ENCODE results near the gene PTTG1IP2.
"Not testable (repeated sequence)": the region's sequence is repeated elsewhere in the genome, so short reads cannot be mapped to it uniquely, and the experiment has no call there.

The PTTG1IP2 gene

DNA sequence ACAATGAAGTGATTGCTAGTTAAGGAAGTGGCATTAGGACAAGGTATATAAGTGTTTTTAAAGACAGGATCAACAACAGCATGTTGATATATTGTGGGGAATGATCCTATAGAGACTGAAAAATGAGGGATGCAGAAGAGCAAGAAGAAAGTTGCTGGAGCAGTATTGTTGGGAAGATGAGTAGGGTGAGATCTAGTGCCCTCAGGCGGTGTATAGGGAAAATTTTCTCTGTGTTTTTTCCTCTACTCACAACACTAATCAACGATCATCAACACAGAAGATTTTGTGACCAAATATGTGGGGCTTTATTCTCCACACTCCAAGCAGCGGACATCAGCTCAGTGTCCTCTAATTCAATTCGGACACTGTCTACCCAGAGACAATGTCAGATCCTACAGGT, 9.6 kb upstream of the PTTG1IP2 start:
- no peak for DNase-seq
- WGBS (ENCODE audit: insufficient coverage) = 96% methylated on average over 2 of the region's 4 CpGs
- Histone ChIP-seq H3K36me3 (ENCODE audit: control insufficient read depth in 4 of 4, insufficient read depth in 4 of 4, low read length in 3 of 4) (no peaks in the 10 kb centered on the region), H3K4me3 (ENCODE audit: control insufficient read depth in 1 of 7, extremely low read depth in 1 of 7, insufficient read depth in 4 of 7, low read depth in 2 of 7, low read length in 6 of 7) (no peak overlapping the region), H3K4me1 (ENCODE audit: control extremely low read depth in 1 of 4, control insufficient read depth in 4 of 4, insufficient read depth in 4 of 4, low read length in 3 of 4) (peaks cover 0 to 7% (median 1%) of the 10 kb centered on the region in 4 experiments), H3K27ac (ENCODE audit: insufficient read depth in 1 of 2, low read depth in 1 of 2, low read length in 2 of 2, poor library complexity in 1 of 2, severe bottlenecking in 2 of 2) (no peak overlapping the region), H3K9me3 (ENCODE audit: control extremely low read depth in 1 of 5, control insufficient read depth in 4 of 5, insufficient read depth in 2 of 5, low read depth in 1 of 5, low read length in 4 of 5) (peaks cover 0 to 10% (median 6%) of the 10 kb centered on the region in 5 experiments), H3K27me3 (replicated peaks in 2 of 5; ENCODE audit: control insufficient read depth in 4 of 5, insufficient read depth in 5 of 5, low read length in 4 of 5) (peaks cover 0 to 2% (median 0%) of the 10 kb centered on the region in 5 experiments)
- ChIA-PET CTCF (no interaction called here), POLR2A (no interaction called here)

DNA sequence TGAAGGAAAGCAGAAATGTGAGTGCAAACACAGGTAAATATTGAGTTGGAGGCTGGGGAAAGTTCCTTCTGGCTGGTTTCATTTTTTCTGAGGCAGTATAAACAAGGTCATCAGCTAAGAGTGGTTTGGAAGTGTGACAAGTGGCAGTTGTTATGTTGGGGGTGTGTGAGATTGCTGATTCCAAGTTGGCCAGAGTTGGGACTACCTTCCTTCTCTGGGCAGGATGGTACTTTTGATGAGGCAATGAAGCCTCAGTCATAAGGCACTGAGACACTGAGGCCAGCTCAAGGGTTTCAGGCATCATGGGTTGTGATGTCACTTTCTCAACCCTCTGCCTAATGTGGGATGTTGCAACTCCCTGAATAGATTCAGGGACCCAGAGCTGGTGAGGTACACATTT, 8.2 kb upstream of the PTTG1IP2 start:
- ChIA-PET POLR2A (no interaction called here), CTCF (no interaction called here)
- no peak overlapping the region for H3K27ac ChIP-seq (ENCODE audit: insufficient read depth in 1 of 2, low read depth in 1 of 2, low read length in 2 of 2, poor library complexity in 1 of 2, severe bottlenecking in 2 of 2)
- no peak overlapping the region for H3K4me3 ChIP-seq (ENCODE audit: control insufficient read depth in 1 of 7, extremely low read depth in 1 of 7, insufficient read depth in 4 of 7, low read depth in 2 of 7, low read length in 6 of 7)
- no peaks in the 10 kb centered on the region for H3K36me3 ChIP-seq (ENCODE audit: control insufficient read depth in 4 of 4, insufficient read depth in 4 of 4, low read length in 3 of 4)
- H3K27me3 ChIP-seq (replicated peaks in 2 of 5; ENCODE audit: control insufficient read depth in 4 of 5, insufficient read depth in 5 of 5, low read length in 4 of 5) = no peaks in the 10 kb centered on the region
- DNase-seq = no peak
- peaks cover 0 to 4% (median 1%) of the 10 kb centered on the region in 4 experiments for H3K4me1 ChIP-seq (ENCODE audit: control extremely low read depth in 1 of 4, control insufficient read depth in 4 of 4, insufficient read depth in 4 of 4, low read length in 3 of 4)
- H3K9me3 ChIP-seq (ENCODE audit: control extremely low read depth in 1 of 5, control insufficient read depth in 4 of 5, insufficient read depth in 2 of 5, low read depth in 1 of 5, low read length in 4 of 5) = peaks cover 0 to 15% (median 6%) of the 10 kb centered on the region in 5 experiments

DNA sequence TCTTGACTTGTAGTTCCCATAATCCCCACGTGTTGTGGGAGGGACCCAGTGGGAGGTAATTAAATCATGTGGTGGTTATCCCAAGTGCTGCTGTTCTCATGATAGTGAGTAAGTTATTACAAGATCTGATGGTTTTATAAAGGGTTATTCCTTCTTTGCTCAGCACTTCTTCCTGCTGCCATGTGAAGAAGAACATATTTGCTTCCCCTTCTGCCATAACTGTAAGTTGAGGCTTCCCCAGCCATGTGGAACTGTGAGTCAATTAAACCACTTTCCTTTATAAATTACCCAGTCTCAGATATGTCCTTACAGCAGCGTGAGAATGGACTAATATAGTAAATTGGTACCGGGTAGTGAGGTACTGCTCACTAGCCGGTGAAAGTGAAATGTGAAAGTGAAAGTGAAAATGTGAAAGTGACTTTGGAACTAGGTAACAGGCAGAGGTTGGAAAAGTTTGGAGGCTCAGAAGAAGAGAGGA, 6.2 kb upstream of the PTTG1IP2 start:
- H3K27ac ChIP-seq (ENCODE audit: insufficient read depth in 1 of 2, low read depth in 1 of 2, low read length in 2 of 2, poor library complexity in 1 of 2, severe bottlenecking in 2 of 2) = peak overlapping the region in 1 of 2 experiments; percentile 61
- CTCF ChIA-PET = not testable (repeated sequence)

DNA sequence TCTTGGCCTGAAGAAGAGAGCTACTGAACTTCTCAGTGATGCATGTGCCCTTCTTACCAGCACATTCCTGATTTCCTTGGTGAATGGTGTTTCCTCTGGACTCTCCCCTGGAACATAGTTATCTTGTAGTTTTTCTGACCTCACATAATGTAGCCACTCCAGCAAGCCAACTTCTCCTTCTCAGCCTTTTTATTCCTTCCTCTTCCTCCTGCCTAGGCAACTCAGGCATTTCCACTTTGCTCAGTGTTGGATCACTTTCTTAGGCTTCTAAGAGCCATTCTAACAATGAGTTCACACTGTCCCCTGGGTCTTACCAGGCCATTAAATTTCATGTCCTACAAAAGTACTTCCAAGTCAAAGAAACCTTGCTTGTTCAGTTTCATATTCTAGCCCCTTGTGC, 3.6 kb upstream of the PTTG1IP2 start:
- Histone ChIP-seq H3K36me3 (ENCODE audit: control insufficient read depth in 4 of 4, insufficient read depth in 4 of 4, low read length in 3 of 4) (no peaks in the 10 kb centered on the region), H3K4me3 (ENCODE audit: control insufficient read depth in 1 of 7, extremely low read depth in 1 of 7, insufficient read depth in 4 of 7, low read depth in 2 of 7, low read length in 6 of 7) (no peak overlapping the region), H3K27ac (ENCODE audit: insufficient read depth in 1 of 2, low read depth in 1 of 2, low read length in 2 of 2, poor library complexity in 1 of 2, severe bottlenecking in 2 of 2) (no peak overlapping the region), H3K27me3 (replicated peaks in 2 of 5; ENCODE audit: control insufficient read depth in 4 of 5, insufficient read depth in 5 of 5, low read length in 4 of 5) (no peaks in the 10 kb centered on the region), H3K4me1 (ENCODE audit: control extremely low read depth in 1 of 4, control insufficient read depth in 4 of 4, insufficient read depth in 4 of 4, low read length in 3 of 4) (peaks cover 0 to 4% (median 1%) of the 10 kb centered on the region in 4 experiments), H3K9me3 (ENCODE audit: control extremely low read depth in 1 of 5, control insufficient read depth in 4 of 5, insufficient read depth in 2 of 5, low read depth in 1 of 5, low read length in 4 of 5) (peaks cover 0 to 15% (median 6%) of the 10 kb centered on the region in 5 experiments)
- ChIA-PET POLR2A (no interaction called here), CTCF (no interaction called here)
- no peak for DNase-seq

More for the DNA sequence above, 6.2 kb upstream of the PTTG1IP2 start:
- Histone ChIP-seq H3K9me3 (ENCODE audit: control extremely low read depth in 1 of 5, control insufficient read depth in 4 of 5, insufficient read depth in 2 of 5, low read depth in 1 of 5, low read length in 4 of 5) (peaks cover 0 to 15% (median 6%) of the 10 kb centered on the region in 5 experiments), H3K4me3 (ENCODE audit: control insufficient read depth in 1 of 7, extremely low read depth in 1 of 7, insufficient read depth in 4 of 7, low read depth in 2 of 7, low read length in 6 of 7) (peak overlapping the region in 4 of 7 experiments; percentile 49 to 80 (median 66))
- H3K4me1 ChIP-seq (ENCODE audit: control extremely low read depth in 1 of 4, control insufficient read depth in 4 of 4, insufficient read depth in 4 of 4, low read length in 3 of 4); H3K36me3 ChIP-seq (ENCODE audit: control insufficient read depth in 4 of 4, insufficient read depth in 4 of 4, low read length in 3 of 4); POLR2A ChIA-PET; H3K27me3 ChIP-seq (replicated peaks in 2 of 5; ENCODE audit: control insufficient read depth in 4 of 5, insufficient read depth in 5 of 5, low read length in 4 of 5): not testable (repeated sequence)
- DNase-seq = peak; percentile 33 to 74 (median 66)
- WGBS (ENCODE audit: insufficient coverage) = 0% methylated on average over 2 of the region's 4 CpGs

DNA sequence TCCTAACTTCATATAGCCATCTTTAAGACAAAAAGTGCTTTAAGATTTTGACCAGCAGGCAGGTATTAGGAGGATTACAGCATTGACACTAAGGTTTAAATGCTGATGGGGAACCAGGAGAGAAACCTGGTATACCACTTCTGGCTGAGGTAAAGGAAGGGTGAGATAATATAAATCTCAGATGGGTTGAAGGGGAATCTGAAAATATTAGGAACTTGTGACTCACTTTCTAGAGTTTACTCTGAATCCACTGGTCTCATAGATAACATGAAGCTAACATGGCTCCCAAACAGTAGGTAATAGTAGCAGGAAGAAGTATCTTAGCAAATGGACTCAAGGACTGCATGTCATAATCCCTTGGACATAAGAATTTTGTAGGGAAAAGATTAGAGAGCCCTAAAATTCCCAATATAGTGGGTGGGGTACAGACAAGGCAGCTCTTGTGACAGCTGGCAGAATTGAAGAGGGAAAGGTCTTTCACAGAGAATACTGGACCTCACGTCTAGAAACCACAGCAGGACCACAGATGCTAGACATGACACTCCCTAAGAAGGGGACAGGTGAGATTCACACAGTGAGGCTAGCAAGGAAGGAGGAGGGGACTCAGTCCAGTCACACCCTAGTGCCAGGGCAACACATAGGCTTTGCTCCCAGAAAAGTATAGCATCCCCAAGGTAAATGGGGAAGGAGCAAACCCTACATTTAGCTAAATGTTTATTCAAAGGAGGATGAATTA, 3.5 kb downstream of the PTTG1IP2 start:
- Histone ChIP-seq H3K9me3 (ENCODE audit: control extremely low read depth in 1 of 5, control insufficient read depth in 4 of 5, insufficient read depth in 2 of 5, low read depth in 1 of 5, low read length in 4 of 5) (no peaks in the 10 kb centered on the region), H3K36me3 (ENCODE audit: control insufficient read depth in 4 of 4, insufficient read depth in 4 of 4, low read length in 3 of 4) (no peaks in the 10 kb centered on the region), H3K27ac (ENCODE audit: insufficient read depth in 1 of 2, low read depth in 1 of 2, low read length in 2 of 2, poor library complexity in 1 of 2, severe bottlenecking in 2 of 2) (no peak overlapping the region), H3K4me1 (ENCODE audit: control extremely low read depth in 1 of 4, control insufficient read depth in 4 of 4, insufficient read depth in 4 of 4, low read length in 3 of 4) (no peaks in the 10 kb centered on the region), H3K4me3 (ENCODE audit: control insufficient read depth in 1 of 7, extremely low read depth in 1 of 7, insufficient read depth in 4 of 7, low read depth in 2 of 7, low read length in 6 of 7) (no peak overlapping the region), H3K27me3 (replicated peaks in 2 of 5; ENCODE audit: control insufficient read depth in 4 of 5, insufficient read depth in 5 of 5, low read length in 4 of 5) (peaks cover 0 to 2% (median 0%) of the 10 kb centered on the region in 5 experiments)
- ChIA-PET POLR2A (no interaction called here), CTCF (interaction anchor here (0.9 kb wide), 1 partner anchor 18 kb away, joined by 3 read pairs; no protein-coding TSS in a partner anchor)
- DNase-seq = no peak
- WGBS (ENCODE audit: insufficient coverage) = 100% methylated on average over 1 of the region's 1 CpG

DNA sequence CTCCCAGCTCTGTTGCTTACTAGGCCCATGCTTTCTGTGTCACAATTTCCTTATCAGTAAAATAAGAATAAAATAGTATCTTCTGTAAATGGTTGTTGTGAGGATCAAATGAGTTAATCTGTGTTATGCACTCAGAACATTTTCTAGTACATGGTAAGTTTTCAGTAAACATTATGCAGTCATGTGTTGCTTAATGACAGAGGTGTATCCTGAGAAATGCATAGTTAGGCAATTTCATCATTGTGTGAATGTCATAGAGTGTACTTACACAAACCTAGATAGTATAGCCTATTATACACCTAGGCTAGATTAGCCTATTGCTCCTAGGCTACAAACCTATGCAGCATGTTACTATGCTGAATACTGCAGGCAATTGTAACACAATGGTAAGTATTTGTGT, 4.4 kb downstream of the PTTG1IP2 start:
- no peaks in the 10 kb centered on the region for H3K36me3 ChIP-seq (ENCODE audit: control insufficient read depth in 4 of 4, insufficient read depth in 4 of 4, low read length in 3 of 4)
- no peak for DNase-seq
- H3K27ac ChIP-seq (ENCODE audit: insufficient read depth in 1 of 2, low read depth in 1 of 2, low read length in 2 of 2, poor library complexity in 1 of 2, severe bottlenecking in 2 of 2) = no peak overlapping the region
- POLR2A ChIA-PET = no interaction called here
- no peaks in the 10 kb centered on the region for H3K4me1 ChIP-seq (ENCODE audit: control extremely low read depth in 1 of 4, control insufficient read depth in 4 of 4, insufficient read depth in 4 of 4, low read length in 3 of 4)
- CTCF ChIA-PET = interaction anchor here (0.9 kb wide), 1 partner anchor 18 kb away, joined by 3 read pairs; no protein-coding TSS in a partner anchor
- no peak overlapping the region for H3K4me3 ChIP-seq (ENCODE audit: control insufficient read depth in 1 of 7, extremely low read depth in 1 of 7, insufficient read depth in 4 of 7, low read depth in 2 of 7, low read length in 6 of 7)
- H3K9me3 ChIP-seq (ENCODE audit: control extremely low read depth in 1 of 5, control insufficient read depth in 4 of 5, insufficient read depth in 2 of 5, low read depth in 1 of 5, low read length in 4 of 5) = no peaks in the 10 kb centered on the region
- H3K27me3 ChIP-seq (replicated peaks in 2 of 5; ENCODE audit: control insufficient read depth in 4 of 5, insufficient read depth in 5 of 5, low read length in 4 of 5) = peaks cover 0 to 4% (median 0%) of the 10 kb centered on the region in 5 experiments

DNA sequence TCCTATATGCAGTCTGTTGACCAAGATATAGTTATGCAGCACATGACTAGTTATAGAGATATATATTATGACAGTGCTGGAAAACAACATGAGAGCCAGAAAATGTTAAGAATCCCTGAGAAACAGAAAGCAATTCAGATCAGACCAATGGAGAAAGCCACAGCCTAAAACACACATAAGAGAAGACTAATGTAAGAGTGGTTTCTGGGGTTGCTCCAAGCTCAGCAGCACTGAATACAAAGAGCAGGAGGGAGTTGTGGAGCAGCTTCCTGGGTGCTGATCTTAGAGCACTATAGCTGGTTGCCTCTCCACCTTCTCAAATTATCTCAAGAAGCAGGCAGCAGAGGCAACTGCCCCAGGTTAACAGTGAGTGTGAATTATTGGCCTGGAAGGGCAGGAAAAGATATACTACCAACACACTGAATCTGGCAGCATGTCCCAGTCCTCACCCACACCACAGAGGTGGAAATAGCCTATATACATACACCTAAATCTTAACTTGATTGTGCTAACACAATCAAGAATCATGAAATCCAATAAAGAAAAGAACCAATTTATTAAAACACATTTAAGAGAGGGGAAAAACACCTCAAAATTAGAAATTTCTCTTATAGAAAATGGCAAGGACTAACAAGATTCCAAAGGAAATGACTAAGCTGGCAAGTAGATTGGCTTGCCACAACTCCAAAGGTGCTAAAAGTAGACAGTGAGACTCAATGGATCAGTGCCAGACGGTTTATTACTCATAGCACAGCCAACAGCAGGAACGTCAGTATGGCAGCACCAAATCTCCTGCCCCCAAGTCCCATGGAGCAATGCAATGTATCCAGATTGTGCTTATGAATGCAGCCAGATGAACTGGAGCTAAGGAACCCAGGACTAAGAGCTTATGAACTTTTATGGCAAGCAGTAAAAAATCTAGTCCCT, 5.1 kb downstream of the PTTG1IP2 start:
- WGBS (ENCODE audit: insufficient coverage) = 93% methylated on average over 2 of the region's 2 CpGs
- H3K36me3 ChIP-seq (ENCODE audit: control insufficient read depth in 4 of 4, insufficient read depth in 4 of 4, low read length in 3 of 4) = no peaks in the 10 kb centered on the region
- H3K9me3 ChIP-seq (ENCODE audit: control extremely low read depth in 1 of 5, control insufficient read depth in 4 of 5, insufficient read depth in 2 of 5, low read depth in 1 of 5, low read length in 4 of 5) = no peaks in the 10 kb centered on the region
- no peaks in the 10 kb centered on the region for H3K4me1 ChIP-seq (ENCODE audit: control extremely low read depth in 1 of 4, control insufficient read depth in 4 of 4, insufficient read depth in 4 of 4, low read length in 3 of 4)
- DNase-seq = no peak
- no peak overlapping the region for H3K27ac ChIP-seq (ENCODE audit: insufficient read depth in 1 of 2, low read depth in 1 of 2, low read length in 2 of 2, poor library complexity in 1 of 2, severe bottlenecking in 2 of 2)
- H3K4me3 ChIP-seq (ENCODE audit: control insufficient read depth in 1 of 7, extremely low read depth in 1 of 7, insufficient read depth in 4 of 7, low read depth in 2 of 7, low read length in 6 of 7) = no peak overlapping the region
- ChIA-PET POLR2A (no interaction called here), CTCF (no interaction called here)
- peaks cover 0 to 4% (median 0%) of the 10 kb centered on the region in 5 experiments for H3K27me3 ChIP-seq (replicated peaks in 2 of 5; ENCODE audit: control insufficient read depth in 4 of 5, insufficient read depth in 5 of 5, low read length in 4 of 5)
